NCI-H2029 treated with DMSO at 0.1 percent for 48 hours (cell line): ENCODE measurements around the gene PWWP2B.
"Not testable (repeated sequence)": the region's sequence is repeated elsewhere in the genome, so short reads cannot be mapped to it uniquely, and the experiment has no call there.

Experiments
- DNase-seq: peaks from one replicate; lab custom pipeline; 2025; lab: John Stamatoyannopoulos, UW

PWWP2B gene

DNA sequence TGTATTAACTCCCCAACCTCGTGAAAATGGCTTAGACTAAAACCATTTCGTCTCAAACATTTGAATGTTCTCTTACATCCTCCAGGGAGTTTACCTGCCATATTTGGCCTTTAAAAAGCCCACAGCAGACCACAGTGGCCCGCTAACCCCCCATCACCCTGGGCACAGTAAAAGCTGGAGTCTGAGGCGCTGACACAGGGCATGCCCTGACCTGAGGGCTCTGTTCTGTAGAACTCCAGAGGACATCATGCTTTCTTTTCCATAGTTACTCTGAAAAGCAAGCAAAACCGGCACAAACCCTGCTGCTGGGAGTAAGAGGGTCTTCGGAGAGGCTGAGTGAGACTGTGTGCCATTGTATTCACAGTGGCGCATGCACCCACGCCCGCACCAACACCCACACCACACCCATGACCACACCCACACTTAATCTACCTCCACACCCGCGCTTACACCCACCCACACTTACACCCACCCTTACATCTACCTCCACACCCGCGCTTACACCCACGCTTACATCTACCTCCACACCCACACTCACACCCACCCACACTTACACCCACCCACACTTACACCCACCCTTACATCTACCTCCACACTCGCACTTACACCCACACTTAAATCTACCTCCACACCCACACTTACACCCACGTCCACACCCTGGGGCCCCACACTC, 32.9 kb upstream of the PWWP2B start:
- no peak for DNase-seq

DNA sequence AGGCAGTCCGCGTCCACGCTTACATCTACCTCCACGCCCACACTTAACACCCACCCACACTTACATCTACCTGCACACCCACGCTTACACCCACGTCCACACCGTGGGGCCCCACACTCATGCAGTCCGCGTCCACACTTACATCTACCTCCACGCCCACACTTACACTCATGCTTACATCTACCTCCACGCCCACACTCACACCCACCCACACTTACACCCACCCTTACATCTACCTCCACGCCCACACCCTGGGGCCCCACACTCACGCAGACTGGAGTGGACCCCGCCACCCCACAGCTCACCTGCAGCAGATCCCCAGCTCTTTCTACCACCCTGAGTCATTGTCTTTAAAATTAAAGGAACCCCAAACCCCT, 32.4 kb upstream of the PWWP2B start:
- no peak for DNase-seq

- no peak for DNase-seq
Measured at GRCh38 chr10:132365102-132365501, 31.9 kb upstream of the PWWP2B start.

DNA sequence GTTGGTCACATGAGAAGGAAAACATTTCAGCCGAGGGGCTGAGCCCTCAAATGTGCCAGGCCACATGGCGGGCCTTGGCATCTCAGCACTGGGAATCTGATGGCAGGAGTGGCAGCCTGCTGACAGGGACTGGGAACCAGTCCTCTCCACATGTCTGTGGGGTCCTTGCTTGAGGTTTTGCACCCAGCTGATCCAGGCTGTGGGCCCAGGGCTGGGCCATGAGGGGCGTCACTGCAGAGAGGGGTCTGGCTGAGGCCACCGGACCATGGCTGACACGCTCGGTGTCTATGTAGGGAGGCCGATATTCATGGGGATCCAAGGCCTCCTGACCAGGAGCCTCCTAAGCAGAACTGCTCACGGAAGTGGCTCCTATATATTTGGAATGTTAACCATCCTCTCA, 31.0 kb upstream of the PWWP2B start:
- DNase-seq, result no peak

- no peak for DNase-seq
Measured at GRCh38 chr10:132366499-132366898, 30.5 kb upstream of the PWWP2B start.

DNA sequence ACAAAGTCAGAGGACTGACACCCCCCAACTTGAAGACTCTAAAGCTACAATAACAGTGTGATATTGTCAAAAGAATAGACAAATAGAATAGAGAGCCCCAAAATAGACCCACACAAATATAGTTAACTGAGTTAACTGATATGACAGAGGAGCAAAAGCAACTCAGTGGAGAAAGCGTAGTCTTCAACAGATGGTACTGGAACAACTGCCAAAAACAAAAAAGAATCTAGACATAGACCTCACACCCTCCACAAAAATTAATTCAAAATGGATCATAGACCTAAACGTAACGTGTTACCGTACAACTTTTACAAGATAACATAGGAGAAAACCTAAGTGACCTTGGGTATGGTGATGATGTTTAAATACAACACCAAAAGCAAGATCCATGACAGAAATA, 28.6 kb upstream of the PWWP2B start:
- DNase-seq, result no peak

- DNase-seq, result no peak
Measured at GRCh38 chr10:132368881-132369635, 27.9 kb upstream of the PWWP2B start.

- no peak for DNase-seq
Measured at GRCh38 chr10:132369636-132370185, 27.3 kb upstream of the PWWP2B start.

GRCh38 chr10:132370426-132371340, 26.3 kb upstream of the PWWP2B start:
- DNase-seq, result no peak

- no peak for DNase-seq
Measured at GRCh38 chr10:132371641-132372081, 25.3 kb upstream of the PWWP2B start.

GRCh38 chr10:132372516-132373095, 24.4 kb upstream of the PWWP2B start:
- DNase-seq, result no peak

GRCh38 chr10:132373241-132373955, 23.6 kb upstream of the PWWP2B start:
- no peak for DNase-seq

- DNase-seq, result no peak
Measured at GRCh38 chr10:132374176-132374575, 22.8 kb upstream of the PWWP2B start.

- no peak for DNase-seq
Measured at GRCh38 chr10:132374612-132375011, 22.4 kb upstream of the PWWP2B start.

DNA sequence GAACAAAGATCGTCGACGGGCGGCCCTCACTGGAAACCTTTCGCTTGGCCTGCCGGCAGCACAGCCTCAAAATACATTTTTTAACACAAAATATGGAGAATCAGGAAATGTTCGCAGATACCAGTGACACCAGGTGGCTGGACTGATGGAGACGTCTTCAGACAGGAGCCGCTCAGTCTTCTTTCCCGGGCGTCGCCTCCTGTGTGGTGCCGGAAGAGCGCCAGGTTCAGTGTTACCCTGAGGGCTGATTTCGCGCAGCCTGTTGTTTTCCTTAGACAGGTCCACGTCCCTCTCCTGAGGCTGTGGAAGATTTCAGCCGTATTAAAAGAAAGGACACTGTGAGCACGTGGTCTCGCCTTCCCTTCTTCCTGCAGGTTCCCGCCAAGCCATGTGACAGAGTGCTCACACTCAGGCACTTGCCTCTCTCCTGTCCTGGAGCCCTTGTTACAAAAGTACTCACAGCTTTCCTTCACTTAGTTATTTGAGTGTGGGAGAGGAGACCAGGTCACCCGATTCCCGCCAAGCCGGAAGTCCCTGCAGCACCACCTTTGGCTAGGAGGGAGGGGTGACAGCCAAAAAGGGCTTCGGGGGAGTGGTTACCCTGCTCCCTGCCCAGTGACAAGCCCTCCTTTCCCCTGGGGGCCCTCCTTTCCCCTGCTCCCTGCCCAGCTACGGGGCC, 21.7 kb upstream of the PWWP2B start:
- no peak for DNase-seq

DNA sequence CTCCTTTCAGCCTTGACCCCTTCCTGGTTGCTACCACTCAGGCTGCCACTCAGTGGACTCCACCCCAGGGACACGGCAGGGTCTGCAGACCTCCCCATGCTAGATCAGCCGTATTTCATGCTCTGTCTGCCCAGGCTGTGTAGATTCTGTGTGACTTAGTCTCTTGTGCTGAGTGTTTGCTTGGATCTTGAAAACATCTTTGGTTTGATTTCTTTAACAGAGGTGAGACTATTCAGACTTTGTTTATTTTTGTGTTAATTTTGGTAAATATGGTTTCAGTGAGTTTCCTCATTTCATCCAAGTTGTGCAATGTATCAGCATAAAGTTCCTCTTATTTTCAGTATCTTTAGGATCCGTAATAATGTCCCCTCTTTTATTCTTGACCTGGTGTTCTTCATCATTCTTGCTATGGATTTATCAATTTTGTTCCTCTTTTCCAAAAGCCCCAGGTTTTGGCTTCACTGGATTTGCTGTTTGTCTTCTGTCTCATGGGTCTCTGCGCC, 21.2 kb upstream of the PWWP2B start:
- no peak for DNase-seq

DNA sequence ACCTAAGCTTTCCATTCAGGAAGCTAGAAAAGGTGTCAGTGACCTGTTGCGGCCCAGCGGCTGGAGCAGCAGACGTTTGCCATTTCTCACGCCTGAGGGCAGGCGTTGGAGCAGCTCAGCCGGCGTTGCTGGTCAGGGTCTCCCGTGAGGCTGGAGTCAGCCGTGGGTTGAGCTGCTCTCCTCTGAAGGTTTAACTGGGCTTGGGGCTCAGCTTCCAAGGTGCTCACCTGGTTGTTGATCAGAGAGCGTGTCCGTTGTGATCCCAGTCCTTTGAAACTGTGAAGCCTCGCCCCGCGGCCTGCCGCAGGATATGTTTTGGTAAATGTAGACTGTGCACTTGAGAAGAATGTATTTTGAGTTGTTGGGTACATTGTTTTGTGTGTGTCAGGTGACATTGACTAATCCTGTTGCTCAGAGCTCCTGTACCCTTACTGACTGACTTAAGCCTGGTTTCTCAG, 20.6 kb upstream of the PWWP2B start:
- no peak for DNase-seq

DNA sequence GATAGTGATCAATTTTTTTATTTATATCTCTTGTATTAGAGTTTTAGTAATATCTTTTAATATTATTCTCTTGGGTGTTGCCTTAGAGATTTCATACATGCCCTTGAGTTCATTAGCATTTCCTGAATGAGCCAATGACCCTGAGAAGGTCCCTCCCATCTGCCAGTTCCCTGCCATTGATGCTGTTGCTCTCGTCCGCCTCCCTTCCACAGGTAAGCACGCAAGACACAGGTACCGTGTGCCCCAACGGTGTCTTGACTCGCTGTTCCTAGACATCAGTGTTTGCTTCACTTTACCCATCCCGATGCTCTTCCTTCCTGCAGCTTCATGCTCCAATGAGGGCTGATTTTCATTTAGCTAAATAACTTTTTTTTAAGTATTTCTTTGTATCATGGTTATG, 19.7 kb upstream of the PWWP2B start:
- no peak for DNase-seq

DNA sequence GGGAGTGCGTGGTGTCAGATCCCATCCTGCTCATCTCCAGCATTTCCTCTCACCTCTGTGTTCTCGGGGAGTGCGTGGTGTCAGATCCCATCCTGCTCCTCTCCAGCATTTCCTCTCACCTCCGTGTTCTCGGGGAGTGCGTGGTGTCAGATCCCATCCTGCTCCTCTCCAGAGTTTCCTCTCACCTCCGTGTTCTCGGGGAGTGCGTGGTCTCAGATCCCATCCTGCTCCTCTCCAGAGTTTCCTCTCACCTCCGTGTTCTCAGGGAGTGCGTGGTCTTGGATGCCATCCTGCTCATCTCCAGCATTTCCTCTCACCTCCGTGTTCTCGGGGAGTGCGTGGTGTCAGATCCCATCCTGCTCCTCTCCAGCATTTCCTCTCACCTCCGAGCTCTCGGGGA, 18.0 kb upstream of the PWWP2B start:
- not testable (repeated sequence) for DNase-seq

DNA sequence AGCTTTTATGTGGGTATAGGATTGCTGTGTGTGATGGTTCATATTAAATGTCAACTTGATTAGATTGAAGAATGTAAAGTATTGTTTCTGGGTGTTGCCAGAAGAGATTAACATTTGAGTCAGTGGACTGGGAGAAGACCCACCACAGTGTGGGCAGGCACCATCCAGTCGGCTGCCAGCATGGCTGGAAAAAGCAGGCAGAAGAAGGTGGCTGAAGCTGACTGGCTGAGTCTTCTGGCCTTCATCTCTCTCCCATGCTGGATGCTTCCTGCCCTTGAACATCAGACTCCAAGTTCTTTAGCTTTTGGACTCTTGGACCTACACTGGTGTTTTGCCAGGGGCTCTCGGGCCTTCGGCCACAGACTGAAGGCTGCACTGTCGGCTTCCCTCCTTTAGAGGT, 16.0 kb upstream of the PWWP2B start:
- not testable (repeated sequence) for DNase-seq
